Retinal pigment epithelial cell (primary cell): ENCODE results near the gene SLX4IP.

Experiments
- DNase-seq: peaks from one replicate; pipeline ENCODE4 v3.0.0-alpha.2; 2010; ENCODE audit warnings: low read depth
- H3K4me3 ChIP-seq: 2 replicates; pipeline ENCODE4 v1.5.1; 2011; ENCODE audit warnings: mild to moderate bottlenecking, low read length, control low read depth, moderate library complexity
- CTCF ChIP-seq: conservative IDR thresholded peaks from 2 replicates; pipeline ENCODE4 v1.5.1; 2011; ENCODE audit warnings: low read depth, low read length, control low read depth, inconsistent platforms

SLX4IP gene

GRCh38 chr20:10555393-10555792, 120.3 kb downstream of the SLX4IP start:
- H3K4me3 ChIP-seq, result no peak overlapping the region
- no peak for DNase-seq
- no peak for TF ChIP-seq CTCF

GRCh38 chr20:10555865-10556308, 120.8 kb downstream of the SLX4IP start:
- no peak for TF ChIP-seq CTCF
- DNase-seq, result no peak
- H3K4me3 ChIP-seq, result no peak overlapping the region

- no peak overlapping the region for H3K4me3 ChIP-seq
- TF ChIP-seq CTCF, result no peak
- no peak for DNase-seq
Measured at GRCh38 chr20:10556519-10557083, 121.5 kb downstream of the SLX4IP start.

- no peak overlapping the region for H3K4me3 ChIP-seq
- no peak for TF ChIP-seq CTCF
- no peak for DNase-seq
Measured at GRCh38 chr20:10557685-10558084, 122.6 kb downstream of the SLX4IP start.

- TF ChIP-seq CTCF, result peak; percentile 14
- no peak overlapping the region for H3K4me3 ChIP-seq
- DNase-seq, result peak; percentile 63
Measured at GRCh38 chr20:10558635-10559187, 123.6 kb downstream of the SLX4IP start.

GRCh38 chr20:10559266-10559665, 124.2 kb downstream of the SLX4IP start:
- TF ChIP-seq CTCF, result no peak
- H3K4me3 ChIP-seq, result no peak overlapping the region
- DNase-seq, result no peak

- TF ChIP-seq CTCF, result no peak
- no peak for DNase-seq
- H3K4me3 ChIP-seq, result no peak overlapping the region
Measured at GRCh38 chr20:10560686-10561085, 125.6 kb downstream of the SLX4IP start.
